ENCODE data around the gene AFAP1. TPM values are rescaled to one million over a fixed set of nuclear protein-coding genes. Genes with fewer than 3 reads are reported as not detected.

AFAP1 gene
- total RNA-seq, 1 donor from 2014 or later: 0.24 TPM

DNA sequence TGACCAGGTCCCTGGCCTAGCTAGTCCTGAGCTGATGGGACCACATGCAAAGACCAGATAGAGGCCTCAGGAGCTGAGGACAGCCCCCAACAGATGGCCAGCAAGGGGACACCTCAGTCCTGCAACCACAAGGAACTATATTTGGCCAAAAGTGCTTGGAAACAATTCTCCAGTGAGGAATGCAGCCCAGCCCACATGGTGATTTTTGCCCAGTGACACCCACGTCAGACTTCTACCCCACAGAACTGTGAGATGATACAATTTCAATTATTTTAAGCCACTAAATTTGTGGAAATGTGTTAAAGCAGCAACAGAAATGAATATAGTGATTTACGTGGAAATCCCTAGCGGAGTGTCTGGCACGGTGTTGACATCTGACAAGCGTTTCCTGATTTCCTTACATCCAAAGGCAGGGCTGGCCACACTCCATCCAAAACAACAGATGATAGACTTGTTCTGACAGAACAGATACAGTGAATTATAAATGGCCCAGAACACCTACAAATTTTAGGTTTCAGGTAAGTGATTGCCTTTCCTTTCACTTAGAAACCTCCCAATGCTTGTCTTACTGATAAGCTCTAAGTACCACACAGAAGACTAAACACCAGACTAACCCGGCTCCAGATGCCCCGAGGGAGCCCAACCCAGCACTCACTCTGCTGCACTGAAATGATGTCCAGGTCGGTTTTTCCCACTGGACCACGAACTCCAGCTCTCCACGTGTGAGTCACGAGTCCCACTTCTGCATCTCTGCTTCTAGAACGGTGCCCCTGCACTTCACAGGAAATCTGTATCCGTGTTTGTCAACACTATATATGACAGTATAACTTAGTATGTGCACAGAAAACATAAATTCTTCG, 5.8 kb downstream of the AFAP1 start:
- Mint-ChIP-seq H3K9me3 (no peaks in the 10 kb centered on the region), H3K27ac (no peak overlapping the region), H3K4me1 (peaks cover 6% of the 10 kb centered on the region), H3K4me3 (no peak overlapping the region), H3K36me3 (ENCODE audit: low read depth) (no peaks in the 10 kb centered on the region), H3K27me3 (peaks cover 56% of the 10 kb centered on the region)
- intact Hi-C loops (cut with micrococcal nuclease): no loop called here
- ChIA-PET POLR2A (no interaction called here), CTCF (no interaction called here)
- TF ChIP-seq, protein P1, sequence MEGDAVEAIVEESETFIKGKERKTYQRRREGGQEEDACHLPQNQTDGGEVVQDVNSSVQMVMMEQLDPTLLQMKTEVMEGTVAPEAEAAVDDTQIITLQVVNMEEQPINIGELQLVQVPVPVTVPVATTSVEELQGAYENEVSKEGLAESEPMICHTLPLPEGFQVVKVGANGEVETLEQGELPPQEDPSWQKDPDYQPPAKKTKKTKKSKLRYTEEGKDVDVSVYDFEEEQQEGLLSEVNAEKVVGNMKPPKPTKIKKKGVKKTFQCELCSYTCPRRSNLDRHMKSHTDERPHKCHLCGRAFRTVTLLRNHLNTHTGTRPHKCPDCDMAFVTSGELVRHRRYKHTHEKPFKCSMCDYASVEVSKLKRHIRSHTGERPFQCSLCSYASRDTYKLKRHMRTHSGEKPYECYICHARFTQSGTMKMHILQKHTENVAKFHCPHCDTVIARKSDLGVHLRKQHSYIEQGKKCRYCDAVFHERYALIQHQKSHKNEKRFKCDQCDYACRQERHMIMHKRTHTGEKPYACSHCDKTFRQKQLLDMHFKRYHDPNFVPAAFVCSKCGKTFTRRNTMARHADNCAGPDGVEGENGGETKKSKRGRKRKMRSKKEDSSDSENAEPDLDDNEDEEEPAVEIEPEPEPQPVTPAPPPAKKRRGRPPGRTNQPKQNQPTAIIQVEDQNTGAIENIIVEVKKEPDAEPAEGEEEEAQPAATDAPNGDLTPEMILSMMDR (IDR thresholded peaks at IDR 0.05): no peak
- ATAC-seq (ENCODE audit: low read depth): no peak
- no peak for DNase-seq

DNA sequence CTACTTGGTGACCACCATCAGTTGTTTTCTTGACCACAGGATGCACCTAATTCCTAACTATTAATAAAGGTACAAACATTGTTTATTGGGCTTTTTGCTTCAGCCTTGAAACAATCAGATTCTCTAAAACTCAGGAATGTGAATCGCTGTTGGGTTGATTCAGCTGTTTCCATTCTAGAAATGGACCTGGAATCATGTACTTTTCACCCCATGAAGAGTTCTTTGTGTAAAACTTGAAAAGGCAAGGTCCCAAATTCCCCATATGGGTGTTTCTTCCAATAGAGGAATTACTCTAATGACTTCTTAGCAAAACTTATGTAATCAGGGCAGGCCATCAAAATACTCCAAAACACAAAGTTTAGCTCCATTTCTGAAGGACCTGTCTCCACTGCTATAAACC, 7.4 kb downstream of the AFAP1 start:
- no peaks in the 10 kb centered on the region for H3K9me3 Mint-ChIP-seq
- H3K36me3 Mint-ChIP-seq (ENCODE audit: low read depth): no peaks in the 10 kb centered on the region
- TF ChIP-seq, protein P1 (IDR thresholded peaks at IDR 0.05): no peak
- intact Hi-C loops (cut with micrococcal nuclease): no loop called here
- H3K27ac Mint-ChIP-seq: no peak overlapping the region
- ChIA-PET CTCF (no interaction called here), POLR2A (no interaction called here)
- no peaks in the 10 kb centered on the region for H3K4me1 Mint-ChIP-seq
- DNase-seq (no peak), ATAC-seq (ENCODE audit: low read depth) (no peak)
- H3K4me3 Mint-ChIP-seq: no peak overlapping the region
- H3K27me3 Mint-ChIP-seq: peaks cover 45% of the 10 kb centered on the region

DNA sequence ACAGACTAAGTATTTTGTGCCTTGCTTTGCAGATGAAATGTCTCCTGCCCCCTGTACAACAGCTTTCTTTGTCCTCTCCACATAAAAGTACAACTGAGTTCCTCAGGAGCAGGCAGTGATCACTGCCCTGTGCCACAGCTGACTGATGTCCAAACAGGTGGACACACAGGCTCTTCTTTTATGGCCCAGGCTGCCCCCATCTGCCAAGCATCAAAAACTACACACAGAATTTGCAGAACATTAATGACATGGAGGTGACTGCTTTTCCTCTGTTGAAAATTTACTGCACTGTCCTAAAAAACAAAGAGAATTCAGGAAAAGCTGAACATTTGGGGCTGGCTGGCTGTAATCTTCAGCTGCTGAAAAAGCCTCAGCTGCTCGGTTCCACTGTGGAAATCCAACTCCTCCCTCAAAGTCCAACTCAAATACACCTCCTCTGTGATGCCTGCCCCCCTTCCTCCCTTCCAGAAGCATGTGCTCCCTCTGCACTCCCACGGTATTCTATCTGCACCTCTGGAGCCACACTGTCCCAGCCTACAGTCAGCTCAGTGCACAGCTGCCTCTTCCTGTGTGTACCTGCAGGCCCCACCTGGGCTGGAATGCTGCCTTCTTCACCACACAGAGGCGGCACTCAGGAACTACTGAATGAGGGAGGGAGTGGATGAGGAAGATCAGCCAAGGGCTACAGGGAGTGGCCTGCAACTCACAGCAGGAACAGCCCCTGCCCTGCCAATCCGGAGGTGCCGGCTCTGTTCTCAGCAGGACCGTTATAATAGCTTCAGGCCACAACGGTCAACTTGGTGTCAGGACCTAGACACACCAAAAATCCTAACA, 10.3 kb downstream of the AFAP1 start:
- H3K4me1 Mint-ChIP-seq: no peaks in the 10 kb centered on the region
- ChIA-PET POLR2A (no interaction called here), CTCF (no interaction called here)
- H3K36me3 Mint-ChIP-seq (ENCODE audit: low read depth): no peaks in the 10 kb centered on the region
- H3K4me3 Mint-ChIP-seq: no peak overlapping the region
- peaks cover 27% of the 10 kb centered on the region for H3K27me3 Mint-ChIP-seq
- no peaks in the 10 kb centered on the region for H3K9me3 Mint-ChIP-seq
- H3K27ac Mint-ChIP-seq: no peak overlapping the region
- no peak for ATAC-seq (ENCODE audit: low read depth)
- no peak for DNase-seq
- intact Hi-C loops (cut with micrococcal nuclease): no loop called here
- TF ChIP-seq, protein P1 (IDR thresholded peaks at IDR 0.05): no peak

DNA sequence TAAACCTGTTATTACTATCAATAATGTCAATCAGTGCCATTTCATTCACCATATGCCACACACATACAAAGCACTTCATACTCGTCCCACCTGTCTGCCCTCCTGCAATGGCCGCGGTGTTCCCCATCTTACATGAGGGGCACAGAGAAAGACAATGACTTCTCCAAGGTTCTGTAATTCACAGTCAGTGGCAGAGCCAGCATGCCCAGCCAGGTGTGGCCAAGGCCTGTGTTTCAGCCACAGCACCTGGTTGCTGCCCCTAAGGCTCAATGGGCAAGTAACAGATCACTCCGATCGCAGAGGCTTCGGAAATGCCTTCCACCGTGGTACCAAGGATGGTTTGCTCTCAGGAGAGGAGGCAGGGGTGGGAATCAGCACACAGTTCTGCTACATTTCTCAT, 10.9 kb downstream of the AFAP1 start:
- Mint-ChIP-seq H3K9me3 (no peaks in the 10 kb centered on the region), H3K4me1 (no peaks in the 10 kb centered on the region), H3K27me3 (peaks cover 22% of the 10 kb centered on the region), H3K4me3 (no peak overlapping the region), H3K36me3 (ENCODE audit: low read depth) (no peaks in the 10 kb centered on the region), H3K27ac (no peak overlapping the region)
- no peak for ATAC-seq (ENCODE audit: low read depth)
- TF ChIP-seq, protein P1 (IDR thresholded peaks at IDR 0.05): no peak
- intact Hi-C loops (cut with micrococcal nuclease): no loop called here
- ChIA-PET CTCF (no interaction called here), POLR2A (no interaction called here)
- DNase-seq: no peak

DNA sequence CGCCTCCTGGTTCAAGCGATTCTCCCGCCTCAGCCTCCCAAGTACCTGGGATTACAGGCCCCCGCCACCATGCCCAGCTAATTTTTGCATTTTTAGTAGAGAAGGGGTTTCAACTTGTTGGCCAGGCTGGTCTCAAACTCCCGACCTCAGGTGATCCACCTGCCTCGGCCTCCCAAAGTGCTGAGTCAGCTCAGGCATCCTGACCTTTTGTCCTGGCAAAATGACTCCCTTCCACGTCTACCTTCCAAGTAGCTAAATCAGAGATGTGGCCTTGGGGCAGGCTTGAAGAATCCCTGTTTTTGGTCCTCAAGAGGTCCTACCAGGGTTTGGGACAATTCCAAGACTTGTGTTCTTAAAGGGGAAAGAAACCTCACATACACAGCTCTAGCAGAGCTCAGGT, 12.8 kb downstream of the AFAP1 start:
- ChIA-PET CTCF (no interaction called here), POLR2A (no interaction called here)
- no peaks in the 10 kb centered on the region for H3K9me3 Mint-ChIP-seq
- peaks cover 13% of the 10 kb centered on the region for H3K27me3 Mint-ChIP-seq
- no peak overlapping the region for H3K4me3 Mint-ChIP-seq
- ATAC-seq (ENCODE audit: low read depth) (no peak), DNase-seq (no peak)
- intact Hi-C loops (cut with micrococcal nuclease): no loop called here
- no peak overlapping the region for H3K27ac Mint-ChIP-seq
- TF ChIP-seq, protein P1 (IDR thresholded peaks at IDR 0.05): no peak
- no peaks in the 10 kb centered on the region for H3K4me1 Mint-ChIP-seq
- H3K36me3 Mint-ChIP-seq (ENCODE audit: low read depth): no peaks in the 10 kb centered on the region
